Measurements from ENCODE around the gene FHAD1.

FHAD1 gene

GRCh38 chr1:15351310-15351709 lies 104.3 kb downstream of the FHAD1 start:
- no peak for TF ChIP-seq CTCF (IDR thresholded peaks at IDR 0.05)

DNA sequence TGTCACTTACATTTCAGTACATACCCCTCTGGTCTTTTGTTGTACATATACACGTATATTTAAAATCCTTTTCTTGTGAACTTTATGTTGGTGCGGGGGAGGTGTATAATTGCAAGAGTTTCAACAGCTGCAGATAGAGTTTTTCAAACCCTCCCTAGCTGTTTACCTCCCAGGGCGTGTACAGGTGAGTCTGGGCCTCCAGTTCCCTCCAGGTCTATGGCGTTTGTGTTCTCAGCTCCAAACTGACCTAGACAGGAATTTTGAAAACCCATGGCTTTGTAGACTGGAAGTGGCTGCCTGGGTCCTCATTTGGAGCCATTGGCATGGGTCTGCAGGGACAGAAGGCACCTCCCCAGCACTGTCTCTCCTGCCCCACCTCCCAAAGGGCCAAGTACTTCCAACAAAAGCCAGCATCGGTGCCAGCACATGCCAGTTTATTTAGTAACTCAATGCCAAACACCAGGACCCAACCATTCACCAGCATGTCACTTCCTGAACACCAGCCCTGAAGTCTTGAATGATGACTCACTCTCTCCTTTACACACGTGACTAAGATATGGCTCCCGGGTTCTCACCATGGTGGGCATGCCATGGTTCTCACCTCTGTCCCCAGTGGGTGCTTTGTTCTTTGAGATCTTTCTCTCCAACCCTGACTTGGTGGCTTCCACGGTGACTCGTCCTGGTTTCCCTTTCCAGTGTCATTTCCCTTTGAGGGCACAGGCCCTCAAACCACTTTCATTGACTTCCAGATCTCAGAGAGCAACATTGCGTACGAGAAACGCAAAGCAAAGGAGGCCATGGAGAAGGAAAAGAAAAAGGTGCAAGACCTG lies 105.3 kb downstream of the FHAD1 start:
- TF ChIP-seq CTCF (IDR thresholded peaks at IDR 0.05): no peak

GRCh38 chr1:15353839-15354579 lies 107.0 kb downstream of the FHAD1 start:
- TF ChIP-seq CTCF (IDR thresholded peaks at IDR 0.05): no peak

DNA sequence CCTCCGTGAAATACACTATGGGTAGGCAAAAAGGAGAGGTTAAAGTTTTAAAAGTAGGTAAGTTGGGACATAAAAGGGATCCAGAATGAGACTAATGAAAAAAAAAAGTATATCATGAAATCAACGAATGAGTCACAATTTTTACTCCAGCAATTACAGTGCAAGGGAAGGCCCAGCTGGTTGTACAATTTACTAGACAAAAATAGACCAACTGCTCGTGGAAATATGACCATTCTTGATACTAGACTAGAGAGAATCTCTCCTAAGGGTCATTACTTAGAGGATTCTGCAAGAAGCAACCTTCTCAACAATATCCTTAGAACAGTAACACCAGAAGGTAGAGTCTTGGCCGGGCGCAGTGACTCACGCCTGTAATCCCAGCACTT lies 107.5 kb downstream of the FHAD1 start:
- no peak for TF ChIP-seq CTCF (IDR thresholded peaks at IDR 0.05)

- TF ChIP-seq CTCF (IDR thresholded peaks at IDR 0.05): no peak
Measured at GRCh38 chr1:15355968-15356625, 109.1 kb downstream of the FHAD1 start.

- no peak for TF ChIP-seq CTCF (IDR thresholded peaks at IDR 0.05)
Measured at GRCh38 chr1:15357612-15358207, 110.7 kb downstream of the FHAD1 start.

GRCh38 chr1:15358565-15359133 lies 111.6 kb downstream of the FHAD1 start:
- TF ChIP-seq CTCF (IDR thresholded peaks at IDR 0.05): no peak

All from LNCAP (cell line).